ENCODE data around the gene SLC52A3.

- TF ChIP-seq POLR2AphosphoS5 (IDR thresholded peaks at IDR 0.05) (no peak), CTCF (IDR thresholded peaks at IDR 0.05) (no peak)
Measured at GRCh38 chr20:815226-815625, 46.9 kb upstream of the SLC52A3 start.

All from stomach (tissue), 4 donors.